SK-N-MC (cell line): ENCODE data around the gene HEBP1.

Source experiments
- EZH2 ChIP-seq: fragments of 200-600 bp; sonication (generic); IDR thresholded peaks from one replicate; pipeline ENCODE4 v1.6.1; 2017; ENCODE audit warnings: antibody characterized with exemption
- FOXP2 ChIP-seq: optimal IDR thresholded peaks from 2 replicates; pipeline ENCODE3; 2011; ENCODE audit warnings: mild to moderate bottlenecking, moderate library complexity; ENCODE audit not compliant: insufficient read depth; ENCODE audit errors: extremely low read length, control extremely low read depth
- POLR2AphosphoS5 ChIP-seq: IDR thresholded peaks from 2 replicates; pipeline ENCODE4 v1.6.1; 2012; ENCODE audit warnings: mild to moderate bottlenecking, low read depth, low read length, borderline replicate concordance

- TF ChIP-seq POLR2AphosphoS5 (no peak), EZH2 (no peak), FOXP2 (no peak)
Observed at GRCh38 chr12:13033476-13033875, 33.4 kb upstream of the HEBP1 start.
